ENCODE results near the gene MAIP1.

MAIP1 gene

DNA sequence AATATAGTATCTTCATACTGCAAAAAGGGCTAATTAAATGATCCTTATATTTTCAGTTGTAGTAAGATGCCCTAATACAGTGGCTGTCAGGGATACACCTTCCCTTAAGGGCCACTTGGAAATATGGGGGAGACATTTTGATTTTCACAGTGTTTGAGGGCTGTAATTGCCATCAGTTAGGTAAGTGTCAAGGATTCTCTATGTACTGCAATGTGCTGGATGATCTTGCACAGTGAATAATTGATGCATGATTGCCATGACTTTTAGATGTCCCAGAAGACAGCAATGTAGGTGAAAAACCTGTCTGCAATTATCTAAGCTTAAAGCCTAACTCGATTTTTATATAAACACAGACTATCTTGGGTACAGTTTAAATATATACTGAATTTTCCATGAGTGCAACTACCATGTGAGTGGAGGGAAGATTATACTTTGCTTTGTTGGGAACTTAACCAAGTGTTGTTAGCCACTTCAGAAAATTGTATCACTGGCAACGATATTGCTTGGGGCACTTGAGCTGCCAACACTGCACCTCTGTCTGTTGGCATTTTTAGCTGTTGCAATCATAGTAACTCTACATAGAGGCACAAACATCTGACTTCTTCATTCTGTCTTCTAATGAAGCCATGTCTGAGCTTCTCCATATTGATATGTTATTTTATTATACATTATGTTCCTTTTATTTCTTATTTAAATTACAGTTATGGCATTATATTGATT, 45.2 kb downstream of the MAIP1 start:
- in situ Hi-C loops (cut with HindIII; ENCODE audit: low pct_ligation_motif_present, low sequenced_read_pairs): no loop called here
- Histone ChIP-seq H3K27me3 (replicated peaks) (no peaks in the 10 kb centered on the region), H3K27ac (no peak overlapping the region), H3K4me3 (ENCODE audit: low read depth, low read length) (no peak overlapping the region), H3K36me3 (replicated peaks) (no peaks in the 10 kb centered on the region)
- no peak for DNase-seq
- TF ChIP-seq, protein P1, sequence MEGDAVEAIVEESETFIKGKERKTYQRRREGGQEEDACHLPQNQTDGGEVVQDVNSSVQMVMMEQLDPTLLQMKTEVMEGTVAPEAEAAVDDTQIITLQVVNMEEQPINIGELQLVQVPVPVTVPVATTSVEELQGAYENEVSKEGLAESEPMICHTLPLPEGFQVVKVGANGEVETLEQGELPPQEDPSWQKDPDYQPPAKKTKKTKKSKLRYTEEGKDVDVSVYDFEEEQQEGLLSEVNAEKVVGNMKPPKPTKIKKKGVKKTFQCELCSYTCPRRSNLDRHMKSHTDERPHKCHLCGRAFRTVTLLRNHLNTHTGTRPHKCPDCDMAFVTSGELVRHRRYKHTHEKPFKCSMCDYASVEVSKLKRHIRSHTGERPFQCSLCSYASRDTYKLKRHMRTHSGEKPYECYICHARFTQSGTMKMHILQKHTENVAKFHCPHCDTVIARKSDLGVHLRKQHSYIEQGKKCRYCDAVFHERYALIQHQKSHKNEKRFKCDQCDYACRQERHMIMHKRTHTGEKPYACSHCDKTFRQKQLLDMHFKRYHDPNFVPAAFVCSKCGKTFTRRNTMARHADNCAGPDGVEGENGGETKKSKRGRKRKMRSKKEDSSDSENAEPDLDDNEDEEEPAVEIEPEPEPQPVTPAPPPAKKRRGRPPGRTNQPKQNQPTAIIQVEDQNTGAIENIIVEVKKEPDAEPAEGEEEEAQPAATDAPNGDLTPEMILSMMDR (IDR thresholded peaks at IDR 0.05; ENCODE audit: low read depth, low read length, missing control alignments): no peak

DNA sequence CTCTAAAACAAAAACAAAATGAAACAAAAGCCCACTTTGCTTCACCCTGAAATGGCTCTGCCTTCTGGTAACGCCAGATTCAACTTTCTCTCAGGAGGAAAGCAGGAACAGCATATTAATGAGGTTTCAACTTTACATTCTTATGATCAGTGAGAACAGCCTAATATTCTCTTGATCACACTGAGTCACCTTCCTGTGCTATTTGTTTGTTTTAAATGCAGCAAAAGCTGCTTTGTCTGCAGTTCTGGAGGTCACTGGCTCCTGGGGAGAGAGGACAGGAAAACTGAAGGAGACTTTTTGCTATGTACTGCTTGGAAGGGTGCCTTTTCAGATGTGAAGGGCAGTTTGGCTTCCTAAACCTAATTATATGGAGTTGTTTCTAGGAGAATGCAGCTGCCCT, 48.1 kb downstream of the MAIP1 start:
- Histone ChIP-seq H3K27me3 (replicated peaks) (no peaks in the 10 kb centered on the region), H3K27ac (no peak overlapping the region), H3K36me3 (replicated peaks) (no peaks in the 10 kb centered on the region), H3K4me3 (ENCODE audit: low read depth, low read length) (no peak overlapping the region)
- TF ChIP-seq, protein P1 (IDR thresholded peaks at IDR 0.05; ENCODE audit: low read depth, low read length, missing control alignments): no peak
- in situ Hi-C loops (cut with HindIII; ENCODE audit: low pct_ligation_motif_present, low sequenced_read_pairs): no loop called here
- no peak for DNase-seq

DNA sequence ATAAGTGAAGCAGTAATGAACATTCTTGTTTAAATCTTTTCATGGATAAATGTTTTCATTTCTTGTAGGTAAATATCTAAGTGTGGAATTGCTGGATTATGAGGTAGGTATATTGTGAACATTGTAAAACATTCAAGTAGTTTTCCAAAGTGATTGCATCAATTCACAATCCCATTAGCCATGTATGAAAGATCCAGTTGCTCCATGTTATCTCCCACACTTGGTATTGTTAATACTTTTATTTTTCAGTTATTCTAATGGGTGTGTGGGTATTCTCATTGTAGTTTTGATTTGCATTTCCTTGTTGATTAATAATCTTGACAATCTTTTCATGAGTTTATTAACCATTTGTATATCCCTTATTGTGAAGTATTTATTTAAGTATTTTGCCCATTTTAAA, 50.3 kb downstream of the MAIP1 start:
- no peaks in the 10 kb centered on the region for H3K27me3 ChIP-seq (replicated peaks)
- in situ Hi-C loops (cut with HindIII; ENCODE audit: low pct_ligation_motif_present, low sequenced_read_pairs): no loop called here
- H3K4me3 ChIP-seq (ENCODE audit: low read depth, low read length): no peak overlapping the region
- TF ChIP-seq, protein P1 (IDR thresholded peaks at IDR 0.05; ENCODE audit: low read depth, low read length, missing control alignments): no peak
- H3K36me3 ChIP-seq (replicated peaks): no peaks in the 10 kb centered on the region
- DNase-seq: no peak
- no peak overlapping the region for H3K27ac ChIP-seq

DNA sequence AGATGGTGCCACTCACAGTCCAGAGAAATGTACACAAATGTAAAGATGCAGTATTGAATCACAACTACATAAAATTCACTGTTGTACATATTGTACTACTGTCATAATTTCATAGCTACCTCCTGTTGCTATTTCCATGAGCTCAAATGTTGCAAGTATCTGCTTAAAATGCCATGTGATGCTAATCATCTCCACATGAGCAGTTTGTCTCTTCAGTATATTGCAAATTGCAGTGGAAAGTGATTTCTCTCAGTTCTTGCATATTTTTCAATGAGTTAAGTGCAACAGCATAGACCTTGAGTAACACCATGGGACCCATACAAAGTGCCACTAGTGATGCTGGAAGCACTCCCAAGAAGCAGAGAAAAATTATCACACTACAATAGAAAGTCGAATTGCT, 51.9 kb downstream of the MAIP1 start:
- no peak overlapping the region for H3K4me3 ChIP-seq (ENCODE audit: low read depth, low read length)
- H3K27me3 ChIP-seq (replicated peaks): no peaks in the 10 kb centered on the region
- no peak for DNase-seq
- no peak overlapping the region for H3K27ac ChIP-seq
- TF ChIP-seq, protein P1 (IDR thresholded peaks at IDR 0.05; ENCODE audit: low read depth, low read length, missing control alignments): no peak
- in situ Hi-C loops (cut with HindIII; ENCODE audit: low pct_ligation_motif_present, low sequenced_read_pairs): no loop called here
- H3K36me3 ChIP-seq (replicated peaks): no peaks in the 10 kb centered on the region

DNA sequence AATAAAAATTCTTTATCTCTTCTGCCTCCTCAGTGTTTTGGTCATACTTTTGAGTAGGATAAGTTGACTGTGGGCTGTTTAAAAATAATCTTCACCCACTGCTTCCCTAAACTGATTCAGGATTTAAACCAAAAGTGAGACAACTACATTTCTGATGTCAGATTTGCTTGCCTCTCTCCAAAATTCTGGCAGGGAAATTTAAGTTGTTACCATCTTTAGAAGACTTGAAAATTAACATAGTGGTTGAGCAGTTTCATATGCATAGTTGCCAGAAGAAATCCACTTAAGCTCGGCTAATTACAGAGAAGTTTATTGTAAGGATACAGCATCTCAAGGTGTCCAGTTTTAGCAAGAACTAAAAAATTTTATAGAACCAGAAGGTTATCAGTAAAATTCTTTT, 57.0 kb downstream of the MAIP1 start:
- Histone ChIP-seq H3K36me3 (replicated peaks) (no peaks in the 10 kb centered on the region), H3K4me3 (ENCODE audit: low read depth, low read length) (no peak overlapping the region), H3K27me3 (replicated peaks) (no peaks in the 10 kb centered on the region), H3K27ac (no peak overlapping the region)
- in situ Hi-C loops (cut with HindIII; ENCODE audit: low pct_ligation_motif_present, low sequenced_read_pairs): no loop called here
- no peak for DNase-seq
- TF ChIP-seq, protein P1 (IDR thresholded peaks at IDR 0.05; ENCODE audit: low read depth, low read length, missing control alignments): no peak

All from brain microvascular endothelial cell (primary cell).